ENCODE results near the gene SND1.

DNA sequence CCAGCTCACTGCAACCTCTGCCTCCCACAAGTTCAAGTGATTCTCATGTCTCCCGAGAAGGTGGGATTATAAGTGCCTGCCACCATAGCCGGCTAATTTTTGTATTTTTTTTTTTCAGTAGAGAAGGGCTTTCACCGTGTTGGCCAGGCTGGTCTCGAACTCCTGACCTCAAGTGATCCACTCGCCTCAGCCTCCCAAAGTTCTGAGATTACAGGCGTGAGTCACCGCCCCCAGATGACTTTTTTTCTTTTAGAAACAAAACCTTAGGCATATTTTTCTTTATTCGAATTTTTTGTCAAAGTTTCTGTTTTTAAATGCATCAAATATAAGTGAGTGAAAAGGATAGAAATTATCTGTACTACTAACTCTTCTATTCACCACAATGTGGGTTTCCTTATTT, 266.1 kb downstream of the SND1 start:
- TF ChIP-seq, protein P1, sequence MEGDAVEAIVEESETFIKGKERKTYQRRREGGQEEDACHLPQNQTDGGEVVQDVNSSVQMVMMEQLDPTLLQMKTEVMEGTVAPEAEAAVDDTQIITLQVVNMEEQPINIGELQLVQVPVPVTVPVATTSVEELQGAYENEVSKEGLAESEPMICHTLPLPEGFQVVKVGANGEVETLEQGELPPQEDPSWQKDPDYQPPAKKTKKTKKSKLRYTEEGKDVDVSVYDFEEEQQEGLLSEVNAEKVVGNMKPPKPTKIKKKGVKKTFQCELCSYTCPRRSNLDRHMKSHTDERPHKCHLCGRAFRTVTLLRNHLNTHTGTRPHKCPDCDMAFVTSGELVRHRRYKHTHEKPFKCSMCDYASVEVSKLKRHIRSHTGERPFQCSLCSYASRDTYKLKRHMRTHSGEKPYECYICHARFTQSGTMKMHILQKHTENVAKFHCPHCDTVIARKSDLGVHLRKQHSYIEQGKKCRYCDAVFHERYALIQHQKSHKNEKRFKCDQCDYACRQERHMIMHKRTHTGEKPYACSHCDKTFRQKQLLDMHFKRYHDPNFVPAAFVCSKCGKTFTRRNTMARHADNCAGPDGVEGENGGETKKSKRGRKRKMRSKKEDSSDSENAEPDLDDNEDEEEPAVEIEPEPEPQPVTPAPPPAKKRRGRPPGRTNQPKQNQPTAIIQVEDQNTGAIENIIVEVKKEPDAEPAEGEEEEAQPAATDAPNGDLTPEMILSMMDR (IDR thresholded peaks at IDR 0.05; ENCODE audit: insufficient read depth, low read length): no peak
- TF ChIP-seq GABPA (IDR thresholded peaks at IDR 0.05; ENCODE audit: low read depth) (no peak), SPI1 (IDR thresholded peaks at IDR 0.05; ENCODE audit: borderline replicate concordance, low read depth) (no peak), POLR2AphosphoS5 (IDR thresholded peaks at IDR 0.05; ENCODE audit: low read depth) (no peak)
- TF ChIP-seq, protein P2, sequence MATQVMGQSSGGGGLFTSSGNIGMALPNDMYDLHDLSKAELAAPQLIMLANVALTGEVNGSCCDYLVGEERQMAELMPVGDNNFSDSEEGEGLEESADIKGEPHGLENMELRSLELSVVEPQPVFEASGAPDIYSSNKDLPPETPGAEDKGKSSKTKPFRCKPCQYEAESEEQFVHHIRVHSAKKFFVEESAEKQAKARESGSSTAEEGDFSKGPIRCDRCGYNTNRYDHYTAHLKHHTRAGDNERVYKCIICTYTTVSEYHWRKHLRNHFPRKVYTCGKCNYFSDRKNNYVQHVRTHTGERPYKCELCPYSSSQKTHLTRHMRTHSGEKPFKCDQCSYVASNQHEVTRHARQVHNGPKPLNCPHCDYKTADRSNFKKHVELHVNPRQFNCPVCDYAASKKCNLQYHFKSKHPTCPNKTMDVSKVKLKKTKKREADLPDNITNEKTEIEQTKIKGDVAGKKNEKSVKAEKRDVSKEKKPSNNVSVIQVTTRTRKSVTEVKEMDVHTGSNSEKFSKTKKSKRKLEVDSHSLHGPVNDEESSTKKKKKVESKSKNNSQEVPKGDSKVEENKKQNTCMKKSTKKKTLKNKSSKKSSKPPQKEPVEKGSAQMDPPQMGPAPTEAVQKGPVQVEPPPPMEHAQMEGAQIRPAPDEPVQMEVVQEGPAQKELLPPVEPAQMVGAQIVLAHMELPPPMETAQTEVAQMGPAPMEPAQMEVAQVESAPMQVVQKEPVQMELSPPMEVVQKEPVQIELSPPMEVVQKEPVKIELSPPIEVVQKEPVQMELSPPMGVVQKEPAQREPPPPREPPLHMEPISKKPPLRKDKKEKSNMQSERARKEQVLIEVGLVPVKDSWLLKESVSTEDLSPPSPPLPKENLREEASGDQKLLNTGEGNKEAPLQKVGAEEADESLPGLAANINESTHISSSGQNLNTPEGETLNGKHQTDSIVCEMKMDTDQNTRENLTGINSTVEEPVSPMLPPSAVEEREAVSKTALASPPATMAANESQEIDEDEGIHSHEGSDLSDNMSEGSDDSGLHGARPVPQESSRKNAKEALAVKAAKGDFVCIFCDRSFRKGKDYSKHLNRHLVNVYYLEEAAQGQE (IDR thresholded peaks at IDR 0.05; ENCODE audit: insufficient replicate concordance, low read depth): no peak

Data from HL-60 (cell line).